Gastrocnemius medialis (tissue), 4 donors: ENCODE data around the gene CAMSAP2. TPM values are rescaled to one million over a fixed set of nuclear protein-coding genes. Genes with fewer than 3 reads are reported as not detected.

Experiments
- ATAC-seq, 2 donors: fragments of 150-250 bp; one replicate each; pipeline ENCODE4 v1.9.1; 2016
- DNase-seq, 2 donors: peaks; one replicate each; pipeline ENCODE4 v3.0.0-alpha.2; 2019
- H3K27ac ChIP-seq, 4 donors: fragments of 200-600 bp; sonication (generic); 1 replicate in 1 of 4; 2 replicates in 3 of 4; pipeline ENCODE4 v1.5.1; 2016 to 2018; ENCODE audit warnings: mild to moderate bottlenecking in 2 of 4, moderate library complexity in 1 of 4
- H3K27me3 ChIP-seq, 3 donors: fragments of 200-600 bp; sonication (generic) in 2 of 3; 1 replicate in 1 of 3; 2 replicates in 2 of 3; pipeline versions ENCODE4 v1.5.1 to v1.6.0; 2016 to 2019; ENCODE audit warnings: mild to moderate bottlenecking in 1 of 3, moderate library complexity in 1 of 3
- H3K36me3 ChIP-seq, 2 donors: fragments of 200-600 bp; sonication (generic) in 1 of 2; one replicate each; pipeline ENCODE4 v1.5.1; 2017 to 2018
- H3K4me1 ChIP-seq, 2 donors: fragments of 200-600 bp; sonication (generic) in 1 of 2; one replicate each; pipeline ENCODE4 v1.5.1; 2016 to 2017; ENCODE audit warnings: mild to moderate bottlenecking in 2 of 2
- H3K4me3 ChIP-seq, 4 donors: fragments of 200-600 bp; sonication (generic) in 3 of 4; 1 replicate in 1 of 4; 2 replicates in 3 of 4; pipeline ENCODE4 v1.5.1; 2016 to 2019; ENCODE audit warnings: mild to moderate bottlenecking in 2 of 4
- H3K9me3 ChIP-seq, 3 donors: fragments of 200-600 bp; sonication (generic) in 2 of 3; 1 replicate in 1 of 3; 2 replicates in 2 of 3; pipeline ENCODE4 v1.5.1; 2016 to 2019
- CTCF ChIP-seq, 5 experiments: fragments of 450-650 bp in 3 of 5; fragments of 200-600 bp in 2 of 5; sonication (generic) in 2 of 5; IDR thresholded peaks in 4 of 5; conservative IDR thresholded peaks in 1 of 5; 1 replicate in 4 of 5; 2 replicates in 1 of 5; pipeline ENCODE4 v1.5.1; 2016 to 2019; ENCODE audit warnings: antibody characterized with exemption in 5 of 5, mild to moderate bottlenecking in 3 of 5, moderate library complexity in 3 of 5
- POLR2A ChIP-seq, 2 donors: fragments of 450-650 bp; IDR thresholded peaks; one replicate each; pipeline ENCODE4 v1.6.1; 2017; ENCODE audit warnings: antibody characterized with exemption in 2 of 2, mild to moderate bottlenecking in 2 of 2, moderate library complexity in 2 of 2
- in situ Hi-C, 4 donors: fragments of 200-750 bp; cut with MboI; loops; one replicate each; pipeline versions ENCODE4 v1.15.0 to v1.8.0; 2017; ENCODE audit warnings: low sequenced_read_pairs in 4 of 4
- intact Hi-C: fragments of 100-400 bp; cut with DNase I; formaldehyde crosslinking; loops from one replicate; pipeline ENCODE4 v1.15.1; 2023; ENCODE audit warnings: low total_unique reads
- total RNA-seq, 4 donors: library from RNA; depleted of rRNA; stranded (reverse); fragments of >200 nt; gene quantifications; one replicate each; pipeline versions ENCODE4 v1.1.0 to v1.2.3, GENCODE V29; 2016

CAMSAP2 gene
- total RNA-seq, 4 donors from 2014 or later = 39.3 to 63.9 (median 54.2) TPM

GRCh38 chr1:200699871-200700270 is 38.8 kb upstream of the CAMSAP2 start:
- no peaks in the 10 kb centered on the region for H3K27me3 ChIP-seq
- TF ChIP-seq CTCF (IDR thresholded peaks at IDR 0.05 in 4 of 5, conservative IDR thresholded peaks at IDR 0.05 in 1 of 5) (no peak), POLR2A (IDR thresholded peaks at IDR 0.05) (no peak)
- in situ Hi-C loops = no loop called here
- no peak for DNase-seq
- H3K4me3 ChIP-seq = no peak overlapping the region
- intact Hi-C loops = no loop called here
- no peak overlapping the region for H3K27ac ChIP-seq
- H3K9me3 ChIP-seq = no peaks in the 10 kb centered on the region
- H3K36me3 ChIP-seq = no peaks in the 10 kb centered on the region
- ATAC-seq = no peak
- H3K4me1 ChIP-seq = no peaks in the 10 kb centered on the region

GRCh38 chr1:200704986-200705500 is 33.6 kb upstream of the CAMSAP2 start:
- in situ Hi-C loops = no loop called here

GRCh38 chr1:200706111-200706814 is 32.4 kb upstream of the CAMSAP2 start:
- Histone ChIP-seq H3K27me3 (no peaks in the 10 kb centered on the region), H3K27ac (no peak overlapping the region), H3K4me3 (no peak overlapping the region), H3K9me3 (no peaks in the 10 kb centered on the region), H3K36me3 (no peaks in the 10 kb centered on the region), H3K4me1 (no peaks in the 10 kb centered on the region)
- in situ Hi-C loops (no loop called here), intact Hi-C loops (no loop called here)
- DNase-seq (no peak), ATAC-seq (no peak)
- TF ChIP-seq CTCF (IDR thresholded peaks at IDR 0.05 in 4 of 5, conservative IDR thresholded peaks at IDR 0.05 in 1 of 5) (no peak), POLR2A (IDR thresholded peaks at IDR 0.05) (no peak)

More at GRCh38 chr1:200704986-200705500, 33.6 kb upstream of the CAMSAP2 start:
- TF ChIP-seq CTCF (IDR thresholded peaks at IDR 0.05 in 4 of 5, conservative IDR thresholded peaks at IDR 0.05 in 1 of 5) = no peak
- TF ChIP-seq POLR2A (IDR thresholded peaks at IDR 0.05) = no peak
- no peak for DNase-seq
- H3K9me3 ChIP-seq = no peaks in the 10 kb centered on the region
- intact Hi-C loops = no loop called here
- no peaks in the 10 kb centered on the region for H3K36me3 ChIP-seq
- no peak overlapping the region for H3K4me3 ChIP-seq
- no peaks in the 10 kb centered on the region for H3K4me1 ChIP-seq
- H3K27me3 ChIP-seq = no peaks in the 10 kb centered on the region
- H3K27ac ChIP-seq = no peak overlapping the region
- no peak for ATAC-seq

GRCh38 chr1:200707116-200707515 is 31.6 kb upstream of the CAMSAP2 start:
- no peak overlapping the region for H3K27ac ChIP-seq
- no peaks in the 10 kb centered on the region for H3K36me3 ChIP-seq
- no peak overlapping the region for H3K4me3 ChIP-seq
- H3K9me3 ChIP-seq = no peaks in the 10 kb centered on the region
- intact Hi-C loops = no loop called here
- in situ Hi-C loops = no loop called here
- no peak for TF ChIP-seq CTCF (IDR thresholded peaks at IDR 0.05 in 4 of 5, conservative IDR thresholded peaks at IDR 0.05 in 1 of 5)
- TF ChIP-seq POLR2A (IDR thresholded peaks at IDR 0.05) = no peak
- H3K27me3 ChIP-seq = no peaks in the 10 kb centered on the region
- DNase-seq = no peak
- no peak for ATAC-seq
- H3K4me1 ChIP-seq = no peaks in the 10 kb centered on the region
